T-cell (primary cell): Measurements from ENCODE around the gene CEP20. TPM values are rescaled to one million over a fixed set of nuclear protein-coding genes. Genes with fewer than 3 reads are reported as not detected.

Source experiments
- ATAC-seq, 4 experiments: fragments of 200-7000 bp in 3 of 4; fragments of 150-1000 bp in 1 of 4; cut with Tn5 transposase; replicated peaks in 1 of 4; 1 replicate in 3 of 4; 2 replicates in 1 of 4; pipeline ENCODE4 v1.10.0; 2021; ENCODE audit warnings: moderate library complexity in 3 of 4, mild to moderate bottlenecking in 2 of 4, moderate number of reproducible peaks in 1 of 4
- CTCF ChIA-PET, 2 donors: fragments of 300-600 bp; sonication (Branson Sonifier 250); formaldehyde crosslinking; loops; one replicate each; lab custom pipeline; 2022; ENCODE audit warnings: antibody characterized with exemption in 2 of 2; lab: Charles Lee
- POLR2A ChIA-PET, 2 donors: fragments of 300-600 bp; sonication (Branson Sonifier 250); formaldehyde crosslinking; loops; one replicate each; lab custom pipeline; 2022; ENCODE audit warnings: antibody characterized with exemption in 2 of 2; lab: Charles Lee
- DNase-seq, 35 experiments: peaks; one replicate each; pipeline versions ENCODE4 v3.0.0 to v3.0.0-alpha.2; 2013 to 2023
- H3K27ac ChIP-seq: one replicate; pipeline ENCODE4 v1.5.1; 2013; ENCODE audit warnings: low read length
- H3K27me3 ChIP-seq, 2 experiments: replicated peaks in 1 of 2; 1 replicate in 1 of 2; 2 replicates in 1 of 2; pipeline versions ENCODE4 v1.6.1 to v1.7.0; 2013; ENCODE audit warnings: low read length in 1 of 2, mixed read lengths in 1 of 2; ENCODE audit not compliant: control insufficient read depth in 2 of 2, insufficient read depth in 2 of 2; ENCODE audit errors: extremely low read depth in 1 of 2
- H3K36me3 ChIP-seq, 2 donors: 1 replicate in 1 of 2; 2 replicates in 1 of 2; pipeline versions ENCODE4 v1.6.1 to v1.7.0; 2013; ENCODE audit warnings: low read length in 1 of 2; ENCODE audit not compliant: control insufficient read depth in 2 of 2, insufficient read depth in 1 of 2; ENCODE audit errors: extremely low read depth in 1 of 2
- H3K4me1 ChIP-seq, 2 experiments: 1 replicate in 1 of 2; 2 replicates in 1 of 2; pipeline versions ENCODE4 v1.6.1 to v1.7.0; 2013; ENCODE audit warnings: low read length in 2 of 2, mixed read lengths in 1 of 2; ENCODE audit not compliant: insufficient read depth in 2 of 2, control insufficient read depth in 1 of 2; ENCODE audit errors: extremely low read depth in 1 of 2
- H3K4me3 ChIP-seq, 2 donors: 1 replicate in 1 of 2; 2 replicates in 1 of 2; pipeline versions ENCODE4 v1.5.1 to v1.7.0; 2013; ENCODE audit warnings: mild to moderate bottlenecking in 2 of 2, low read length in 1 of 2, moderate library complexity in 1 of 2; ENCODE audit not compliant: control insufficient read depth in 1 of 2; ENCODE audit errors: extremely low read depth in 1 of 2
- H3K9me3 ChIP-seq: 2 replicates; pipeline ENCODE4 v1.7.0; 2013
- H3K27ac Mint-ChIP-seq, 2 donors: one replicate each; pipeline ENCODE4 v1.8.0; 2020 to 2021; ENCODE audit warnings: mild to moderate bottlenecking in 2 of 2, mixed read lengths in 2 of 2
- H3K27me3 Mint-ChIP-seq, 2 donors: one replicate each; pipeline ENCODE4 v1.8.0; 2021 to 2022; ENCODE audit warnings: mixed read lengths in 2 of 2
- H3K36me3 Mint-ChIP-seq: one replicate; pipeline ENCODE4 v1.8.0; 2021; ENCODE audit warnings: mixed read lengths
- H3K4me1 Mint-ChIP-seq, 3 donors: one replicate each; pipeline ENCODE4 v1.8.0; 2020 to 2022; ENCODE audit warnings: mixed read lengths in 3 of 3, mild to moderate bottlenecking in 1 of 3
- H3K4me3 Mint-ChIP-seq, 3 donors: one replicate each; pipeline ENCODE4 v1.8.0; 2020 to 2022; ENCODE audit warnings: mild to moderate bottlenecking in 3 of 3, mixed read lengths in 3 of 3, moderate library complexity in 3 of 3
- H3K9me3 Mint-ChIP-seq, 3 donors: one replicate each; pipeline ENCODE4 v1.8.0; 2020 to 2022; ENCODE audit warnings: mixed read lengths in 3 of 3
- whole genome bisulfite sequencing: methylation state at CpG from one replicate; pipeline ENCODE4 v1.1.5; 2013; ENCODE audit warnings: missing lambda C conversion rate; ENCODE audit not compliant: insufficient coverage; 5-methylcytosine and 5-hydroxymethylcytosine counted together
- total RNA-seq, 35 experiments: library from RNA in 6 of 35; stranded (reverse) in 6 of 35; fragments of 120-200 nt in 1 of 35; gene quantifications; one replicate each; pipeline versions ENCODE4 v1.2.1 to v1.2.4 and lab custom pipeline; 2013 to 2026

Gene CEP20
- total RNA-seq, 5 donors from 2014 or later (not counting 1 experiment from before 2014, with no cell fraction given) = 17.2 to 25.9 (median 25.2) TPM

DNA sequence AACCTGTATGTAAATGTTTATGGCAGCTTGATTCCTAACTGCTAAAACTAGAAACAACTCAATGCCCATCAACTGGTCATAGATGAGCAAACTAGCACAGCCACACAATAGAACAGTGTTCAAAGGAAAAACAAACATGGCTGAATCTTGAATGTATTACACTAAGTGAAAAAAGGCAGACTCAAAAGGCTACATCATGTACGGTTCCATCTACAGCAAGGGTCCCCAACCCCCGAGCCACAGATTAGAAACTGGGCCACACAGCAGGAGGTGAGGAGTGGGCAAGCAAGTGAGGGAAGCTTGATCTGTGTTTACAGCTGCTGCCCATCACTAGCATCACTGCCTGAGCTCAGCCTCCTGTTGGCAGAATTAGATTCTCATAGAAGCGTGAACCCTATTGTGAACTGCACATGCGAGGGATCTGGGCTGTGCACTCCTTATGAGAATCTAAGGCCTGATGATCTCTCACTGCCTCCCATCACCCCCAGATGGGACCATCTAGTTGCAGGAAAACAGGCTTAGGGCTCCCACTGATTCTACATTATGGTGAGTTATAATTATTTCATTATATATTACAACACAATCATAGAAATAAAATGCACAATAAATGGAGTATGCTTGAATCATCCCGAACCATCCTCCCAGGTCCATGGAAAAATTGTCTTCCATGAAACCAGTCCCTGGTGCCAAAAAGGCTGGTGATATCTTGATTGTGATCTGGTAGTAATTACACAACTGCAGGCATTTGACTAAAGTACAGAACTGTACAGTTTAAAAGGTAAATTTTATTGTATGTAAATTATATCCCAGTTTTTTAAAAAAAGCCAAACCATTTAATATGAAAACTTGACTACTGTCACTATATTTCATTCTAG, 7.7 kb downstream of the CEP20 start:
- Histone ChIP-seq H3K4me1 (peaks cover 0 to 7% of the 10 kb centered on the region in 2 experiments), H3K9me3 (no peaks in the 10 kb centered on the region), H3K27ac (no peak overlapping the region), H3K4me3 (no peak overlapping the region), H3K36me3 (peaks cover 6 to 51% of the 10 kb centered on the region in 2 donors), H3K27me3 (no peaks in the 10 kb centered on the region)
- ATAC-seq = no peak
- CTCF ChIA-PET = no interaction called here
- Mint-ChIP-seq H3K9me3 (no peaks in the 10 kb centered on the region), H3K27ac (no peak overlapping the region), H3K4me3 (no peak overlapping the region), H3K4me1 (peaks cover 8 to 16% (median 13%) of the 10 kb centered on the region in 3 donors), H3K36me3 (peaks cover 30% of the 10 kb centered on the region), H3K27me3 (no peaks in the 10 kb centered on the region)
- WGBS = 95% methylated on average over 3 of the region's 5 CpGs
- no peak for DNase-seq
- POLR2A ChIA-PET = no interaction called here

DNA sequence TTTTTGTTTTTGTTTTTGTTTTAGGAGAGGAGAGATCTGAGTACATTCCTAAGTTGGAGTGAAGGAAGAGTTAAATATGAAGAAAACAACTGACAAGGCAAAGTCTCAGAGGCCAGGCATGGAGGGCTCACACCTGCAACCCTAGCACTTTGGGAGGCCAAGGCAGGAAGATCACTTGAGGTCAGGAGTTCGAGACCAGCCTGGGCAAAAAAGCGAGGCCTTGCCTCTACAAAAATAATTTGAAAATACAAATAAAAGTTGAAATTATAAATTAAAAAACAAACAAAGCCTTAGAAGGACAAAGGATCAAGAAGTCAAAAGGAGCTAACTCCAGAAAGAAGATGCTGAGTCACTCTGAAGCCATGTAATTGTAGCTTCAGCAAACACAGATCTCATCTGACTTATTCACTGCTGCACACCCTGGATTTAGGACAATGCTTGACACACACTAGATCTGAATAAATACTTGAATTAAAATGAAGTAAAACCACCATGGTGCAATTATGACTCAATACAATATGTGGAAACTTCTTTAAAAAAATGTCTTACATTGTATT, 9.1 kb downstream of the CEP20 start:
- Histone ChIP-seq H3K9me3 (no peaks in the 10 kb centered on the region), H3K4me3 (no peak overlapping the region), H3K27me3 (no peaks in the 10 kb centered on the region), H3K27ac (no peak overlapping the region), H3K4me1 (peaks cover 0 to 2% of the 10 kb centered on the region in 2 experiments), H3K36me3 (peaks cover 6 to 60% of the 10 kb centered on the region in 2 donors)
- H3K9me3 Mint-ChIP-seq = no peaks in the 10 kb centered on the region
- no peak for ATAC-seq
- peaks cover 29% of the 10 kb centered on the region for H3K36me3 Mint-ChIP-seq
- ChIA-PET POLR2A (interaction anchor here in 1 of 2 donors (0.7 kb wide), 1 partner anchor 184 kb away, joined by 3 read pairs; no protein-coding TSS in a partner anchor), CTCF (interaction anchor here in 1 of 2 donors (0.5 kb wide), 1 partner anchor 1562 kb away, joined by 3 read pairs; no protein-coding TSS in a partner anchor)
- no peaks in the 10 kb centered on the region for H3K27me3 Mint-ChIP-seq
- no peak for DNase-seq
- peak overlapping the region; percentile 31 to 87 for H3K27ac Mint-ChIP-seq
- WGBS = no CpG with 5 or more reads among the region's 2 CpGs
- peaks cover 5 to 10% (median 5%) of the 10 kb centered on the region in 3 donors for H3K4me1 Mint-ChIP-seq
- H3K4me3 Mint-ChIP-seq = no peak overlapping the region

DNA sequence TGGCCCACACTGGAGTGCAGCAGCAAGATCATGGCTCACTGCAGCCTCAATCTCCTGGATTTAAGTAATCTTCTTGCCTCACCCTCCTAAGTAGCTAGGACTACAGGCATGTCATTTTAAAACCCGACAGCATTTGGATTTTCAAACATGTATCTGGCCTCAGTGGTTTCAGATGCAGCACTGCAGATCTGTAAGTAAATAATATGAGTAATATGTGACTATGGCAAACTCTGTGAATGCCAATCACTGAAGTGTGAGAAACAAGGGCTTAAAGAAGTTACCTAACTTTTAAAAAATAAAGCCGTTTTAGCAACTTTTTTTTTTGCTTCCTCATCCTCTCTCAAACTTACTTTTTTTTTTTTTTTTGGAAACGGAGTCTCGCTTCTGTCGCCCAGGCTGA, 11.9 kb downstream of the CEP20 start:
- peaks cover 0 to 58% of the 10 kb centered on the region in 2 donors for H3K36me3 ChIP-seq
- Mint-ChIP-seq H3K36me3 (peaks cover 30% of the 10 kb centered on the region), H3K27me3 (no peaks in the 10 kb centered on the region), H3K9me3 (no peaks in the 10 kb centered on the region), H3K4me3 (no peak overlapping the region), H3K27ac (no peak overlapping the region), H3K4me1 (peaks cover 3 to 6% (median 5%) of the 10 kb centered on the region in 3 donors)
- no peaks in the 10 kb centered on the region for H3K9me3 ChIP-seq
- H3K4me1 ChIP-seq = peaks cover 0 to 2% of the 10 kb centered on the region in 2 experiments
- no peak overlapping the region for H3K27ac ChIP-seq
- no peaks in the 10 kb centered on the region for H3K27me3 ChIP-seq
- no peak overlapping the region for H3K4me3 ChIP-seq
- 89% methylated on average over 3 of the region's 5 CpGs for WGBS
- CTCF ChIA-PET = no interaction called here
- DNase-seq (no peak), ATAC-seq (no peak)
- POLR2A ChIA-PET = no interaction called here

DNA sequence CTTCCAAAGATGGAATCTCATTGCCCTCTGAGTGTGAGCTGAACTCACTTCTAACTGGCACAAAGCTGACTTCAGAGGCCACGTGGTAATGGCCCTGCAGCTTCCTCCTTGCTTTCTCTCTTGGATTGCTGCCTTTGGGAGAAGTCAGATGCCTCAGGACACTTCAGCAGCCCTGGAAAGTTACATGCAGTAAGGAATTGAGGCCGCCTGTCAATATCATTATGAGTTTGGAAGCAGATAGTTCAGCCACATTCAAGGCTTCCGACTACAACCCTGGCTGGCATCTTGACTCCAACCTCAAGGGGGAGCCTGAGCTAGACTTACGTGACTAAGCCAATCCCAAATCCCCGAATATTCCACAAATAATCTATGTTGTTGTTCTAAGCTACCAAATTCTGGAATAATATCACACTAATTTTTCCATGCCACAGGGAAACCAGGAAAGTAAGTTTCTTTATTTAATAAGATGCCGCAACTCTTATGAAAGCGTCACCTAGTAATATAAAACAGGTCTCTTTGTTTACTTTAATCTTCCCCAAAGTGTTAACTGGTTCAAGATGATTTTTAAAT, 13.6 kb downstream of the CEP20 start:
- DNase-seq (peak in 1 of 35 experiments; percentile 37), ATAC-seq (no peak)
- Mint-ChIP-seq H3K4me3 (no peak overlapping the region), H3K27ac (no peak overlapping the region), H3K4me1 (peaks cover 3 to 5% (median 4%) of the 10 kb centered on the region in 3 donors), H3K27me3 (no peaks in the 10 kb centered on the region), H3K9me3 (no peaks in the 10 kb centered on the region), H3K36me3 (peaks cover 34% of the 10 kb centered on the region)
- ChIA-PET POLR2A (interaction anchor here in 1 of 2 donors (0.7 kb wide), 1 partner anchor 11 kb away, joined by 3 read pairs; no protein-coding TSS in a partner anchor), CTCF (interaction anchor here in 1 of 2 donors (0.5 kb wide), 1 partner anchor 160 kb away, joined by 6 read pairs; no protein-coding TSS in a partner anchor)
- Histone ChIP-seq H3K36me3 (peaks cover 0 to 65% of the 10 kb centered on the region in 2 donors), H3K4me3 (no peak overlapping the region), H3K9me3 (no peaks in the 10 kb centered on the region), H3K4me1 (peaks cover 0 to 2% of the 10 kb centered on the region in 2 experiments), H3K27ac (no peak overlapping the region), H3K27me3 (no peaks in the 10 kb centered on the region)
- 90% methylated on average over 2 of the region's 7 CpGs for WGBS

DNA sequence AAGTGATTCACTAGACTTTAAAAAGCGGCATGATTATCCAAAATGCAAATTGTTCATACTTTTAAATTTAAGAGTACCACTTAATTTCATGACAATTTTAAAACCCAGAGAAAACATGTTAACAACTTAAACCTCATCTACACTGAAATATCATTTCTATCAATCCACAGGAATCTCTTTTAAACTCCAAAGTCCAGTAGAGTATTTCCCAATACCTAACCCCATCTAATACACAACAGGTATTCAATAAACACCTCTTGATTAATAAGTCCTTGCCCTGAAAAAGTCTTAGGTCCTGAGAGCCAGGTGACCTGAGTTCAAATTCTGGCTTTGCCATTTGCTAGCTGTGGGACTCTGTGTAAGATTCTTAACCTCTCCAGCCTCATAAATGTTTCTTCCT, 14.7 kb downstream of the CEP20 start:
- H3K27ac Mint-ChIP-seq = no peak overlapping the region
- peaks cover 0 to 62% of the 10 kb centered on the region in 2 donors for H3K36me3 ChIP-seq
- ChIA-PET POLR2A (interaction anchor here in 1 of 2 donors (0.7 kb wide), 1 partner anchor 160 kb away, joined by 5 read pairs; no protein-coding TSS in a partner anchor), CTCF (interaction anchor here (0.6 to 1.6 kb wide), 3 partner anchors 15 to 254 kb away, joined by 3 to 7 read pairs (median 6); partner anchors contain the start of gene CEP20 (in 1 of the 2))
- ATAC-seq (no peak), DNase-seq (no peak)
- H3K4me1 ChIP-seq = peaks cover 0 to 2% of the 10 kb centered on the region in 2 experiments
- H3K27me3 Mint-ChIP-seq = no peaks in the 10 kb centered on the region
- no peaks in the 10 kb centered on the region for H3K9me3 ChIP-seq
- no peak overlapping the region for H3K4me3 ChIP-seq
- no peaks in the 10 kb centered on the region for H3K27me3 ChIP-seq
- no peak overlapping the region for H3K27ac ChIP-seq
- H3K36me3 Mint-ChIP-seq = peaks cover 36% of the 10 kb centered on the region
- H3K4me1 Mint-ChIP-seq = peaks cover 0 to under 1% (median 0%) of the 10 kb centered on the region in 3 donors
- WGBS = no CpG with 5 or more reads among the region's 1 CpG
- H3K4me3 Mint-ChIP-seq = no peak overlapping the region
- no peaks in the 10 kb centered on the region for H3K9me3 Mint-ChIP-seq

DNA sequence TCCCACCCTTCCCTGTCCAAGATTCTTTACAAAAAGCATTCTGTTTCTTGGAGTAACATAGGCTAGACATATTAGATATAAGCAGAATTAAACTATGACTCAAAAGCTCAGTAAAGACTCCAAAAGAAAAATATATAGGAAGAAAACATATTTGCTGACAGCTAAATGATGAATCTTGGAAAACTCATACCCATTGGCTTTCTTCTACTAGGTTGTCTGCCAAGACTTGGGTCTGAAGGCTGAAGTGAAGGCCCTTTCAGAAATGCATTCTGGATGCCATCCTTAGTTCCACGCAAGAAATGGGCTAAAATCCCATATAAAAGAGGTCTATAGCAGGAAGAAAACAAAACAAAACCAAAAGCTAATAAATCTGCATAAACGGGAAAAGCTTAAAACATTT, 15.1 kb downstream of the CEP20 start:
- Histone ChIP-seq H3K4me3 (no peak overlapping the region), H3K4me1 (peaks cover 0 to 2% of the 10 kb centered on the region in 2 experiments), H3K27ac (no peak overlapping the region), H3K36me3 (peaks cover 0 to 62% of the 10 kb centered on the region in 2 donors), H3K9me3 (no peaks in the 10 kb centered on the region), H3K27me3 (no peaks in the 10 kb centered on the region)
- POLR2A ChIA-PET = interaction anchor here in 1 of 2 donors (0.7 kb wide), 1 partner anchor 160 kb away, joined by 5 read pairs; no protein-coding TSS in a partner anchor
- Mint-ChIP-seq H3K27me3 (no peaks in the 10 kb centered on the region), H3K36me3 (peaks cover 36% of the 10 kb centered on the region), H3K9me3 (no peaks in the 10 kb centered on the region), H3K4me1 (no peaks in the 10 kb centered on the region), H3K27ac (no peak overlapping the region), H3K4me3 (no peak overlapping the region)
- DNase-seq (no peak), ATAC-seq (no peak)
- CTCF ChIA-PET = interaction anchor here (0.6 to 1.6 kb wide), 3 partner anchors 15 to 255 kb away, joined by 3 to 7 read pairs (median 6); partner anchors contain the start of gene CEP20 (in 1 of the 2)
- WGBS = no CpG with 5 or more reads among the region's 2 CpGs
